HG03039 (cell line): ENCODE results near the gene CASP10.
A peak's percentile ranks its signal among the peaks of the same experiment; 100 is the strongest.
"Not testable (repeated sequence)": the region's sequence is repeated elsewhere in the genome, so short reads cannot be mapped to it uniquely, and the experiment has no call there.

Source experiments
- ATAC-seq: cut with Tn5 transposase; IDR thresholded peaks from one replicate; pipeline ENCODE4 v1.9.1; 2021; ENCODE audit warnings: mild to moderate bottlenecking, moderate library complexity; ENCODE audit not compliant: unreplicated experiment

CASP10 gene

DNA sequence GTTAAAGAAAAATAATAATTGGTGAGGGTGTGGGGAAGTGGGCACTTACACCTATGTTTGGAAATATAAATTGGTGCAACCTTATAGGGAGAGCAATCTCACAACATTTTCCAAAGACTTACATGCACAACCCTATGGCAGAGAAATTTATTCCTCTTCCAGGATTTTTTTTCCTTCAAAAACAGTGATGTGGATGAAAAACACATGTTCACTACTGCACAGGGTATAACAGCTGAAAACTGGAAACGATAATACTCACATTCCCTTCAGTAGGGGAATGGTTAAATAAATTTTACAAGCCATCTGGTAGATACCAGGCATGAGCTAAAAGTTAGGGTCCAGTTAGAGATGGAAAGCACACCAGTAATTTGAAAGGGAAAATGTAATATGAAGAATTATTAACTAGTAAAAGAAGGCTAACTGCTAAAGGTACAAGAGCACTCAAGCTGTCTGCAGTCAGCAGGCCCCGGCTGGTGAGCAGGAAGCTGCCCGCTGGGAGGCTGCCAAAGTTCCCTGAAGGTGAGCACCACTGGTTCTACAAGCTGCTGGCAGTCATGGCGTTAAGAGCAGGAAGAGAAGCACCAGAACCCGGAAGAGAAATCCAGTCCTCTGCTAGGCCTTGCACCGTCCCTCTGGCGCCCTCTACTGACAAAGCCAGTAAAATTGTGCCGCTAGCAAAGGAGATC lies 49.0 kb downstream of the CASP10 start:
- peak; percentile 41 for ATAC-seq

DNA sequence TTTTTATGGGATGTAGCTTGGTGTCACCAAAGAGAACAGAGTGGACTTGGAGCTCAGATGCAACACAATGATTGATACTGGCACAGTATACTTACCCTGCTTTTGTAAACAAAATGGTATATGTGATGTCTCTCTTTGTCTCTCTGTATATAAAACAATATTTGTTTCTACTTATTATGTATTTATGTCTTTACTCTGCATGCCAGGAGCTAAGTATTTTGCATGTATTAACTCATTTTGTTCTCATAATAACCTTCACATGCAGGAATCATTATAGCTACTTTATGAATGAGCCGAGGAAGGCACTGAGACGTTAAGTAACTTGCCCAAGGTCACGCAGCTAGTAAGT lies 49.5 kb downstream of the CASP10 start:
- ATAC-seq: no peak

DNA sequence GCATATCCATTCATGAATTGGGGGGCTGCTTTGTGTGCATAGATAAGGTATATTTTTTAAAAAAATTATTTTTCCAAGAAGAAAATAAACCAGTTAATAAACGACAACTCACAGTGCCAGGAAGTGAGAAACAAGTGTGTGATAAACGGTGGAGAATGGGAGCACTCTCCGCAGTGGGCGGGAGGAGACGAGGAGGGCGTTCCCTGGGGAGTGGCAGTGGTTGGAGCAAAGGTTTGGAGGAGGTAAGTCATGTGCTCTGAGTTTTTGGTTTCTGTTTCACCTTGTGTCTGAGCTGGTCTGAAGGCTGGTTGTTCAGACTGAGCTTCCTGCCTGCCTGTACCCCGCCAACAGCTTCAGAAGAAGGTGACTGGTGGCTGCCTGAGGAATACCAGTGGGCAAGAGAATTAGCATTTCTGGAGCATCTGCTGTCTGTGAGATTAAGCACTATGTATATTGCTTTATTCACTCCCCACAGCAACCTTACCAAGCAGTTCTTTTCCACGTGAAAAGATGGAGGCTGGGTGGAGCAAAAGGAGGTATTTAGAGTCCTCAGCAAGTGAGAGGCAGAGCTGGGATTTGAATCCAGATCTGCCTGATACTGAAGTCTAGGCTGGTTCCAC lies 50.4 kb downstream of the CASP10 start:
- peak; percentile 90 for ATAC-seq

DNA sequence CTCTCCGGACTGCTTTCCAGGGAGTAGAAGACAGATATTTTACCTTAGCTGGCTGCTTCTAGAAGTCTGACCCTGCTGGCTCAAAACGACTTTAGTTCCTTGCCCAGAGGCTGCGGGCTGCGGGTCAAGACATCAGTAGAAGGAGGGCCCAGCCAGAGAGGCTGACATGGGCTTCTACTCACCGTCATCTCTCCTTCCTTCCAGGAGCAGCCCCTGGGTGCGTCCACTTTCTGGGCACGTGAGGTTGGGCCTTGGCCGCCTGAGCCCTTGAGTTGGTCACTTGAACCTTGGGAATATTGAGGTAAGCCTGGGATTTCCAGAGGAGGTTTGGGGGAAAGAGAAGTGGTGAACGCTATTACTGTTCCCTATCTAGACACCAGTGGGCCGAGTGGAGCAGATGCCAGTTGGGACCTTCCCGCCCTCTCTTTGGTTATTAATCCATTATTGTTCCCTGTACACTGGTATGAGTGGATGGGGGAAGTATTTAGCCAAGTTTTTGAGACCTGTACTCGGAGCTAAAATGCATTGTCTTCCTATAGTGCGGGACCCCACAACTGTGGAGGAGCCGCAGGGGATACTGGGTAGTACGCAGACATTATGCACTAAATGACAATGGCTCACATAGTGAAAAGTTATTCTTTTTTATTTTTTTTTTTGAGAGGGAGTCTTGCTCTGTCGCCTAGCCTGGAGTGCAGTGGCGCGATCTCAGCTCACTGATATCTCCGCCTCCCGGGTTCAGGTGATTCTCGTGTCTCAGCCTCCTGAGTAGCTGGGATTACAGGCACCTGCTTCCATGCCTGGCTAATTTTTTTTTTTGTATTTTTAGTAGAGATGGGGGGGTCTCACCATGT lies 51.1 kb downstream of the CASP10 start:
- peak; percentile 18 for ATAC-seq

DNA sequence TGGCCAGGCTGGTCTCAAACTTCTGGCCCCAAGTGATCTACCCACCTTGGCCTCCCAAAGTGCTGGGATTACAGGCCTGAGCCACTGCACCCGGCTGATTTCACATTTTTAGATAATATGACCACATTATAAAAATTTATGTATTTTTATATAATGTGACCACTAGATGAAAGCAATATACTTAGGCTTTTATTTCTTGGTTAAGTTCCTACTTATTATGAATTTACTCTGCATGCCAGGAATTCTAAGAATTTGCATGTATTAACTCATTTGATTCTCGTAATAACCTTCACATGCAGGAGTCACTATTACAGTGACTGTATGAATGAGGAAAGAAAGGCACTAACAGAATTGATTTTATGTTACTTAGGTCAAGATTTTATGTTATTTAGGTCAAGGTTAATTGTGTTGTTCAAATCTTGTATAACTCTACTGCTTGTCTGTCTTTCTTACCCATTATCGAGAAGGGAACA lies 51.8 kb downstream of the CASP10 start:
- ATAC-seq: no peak

DNA sequence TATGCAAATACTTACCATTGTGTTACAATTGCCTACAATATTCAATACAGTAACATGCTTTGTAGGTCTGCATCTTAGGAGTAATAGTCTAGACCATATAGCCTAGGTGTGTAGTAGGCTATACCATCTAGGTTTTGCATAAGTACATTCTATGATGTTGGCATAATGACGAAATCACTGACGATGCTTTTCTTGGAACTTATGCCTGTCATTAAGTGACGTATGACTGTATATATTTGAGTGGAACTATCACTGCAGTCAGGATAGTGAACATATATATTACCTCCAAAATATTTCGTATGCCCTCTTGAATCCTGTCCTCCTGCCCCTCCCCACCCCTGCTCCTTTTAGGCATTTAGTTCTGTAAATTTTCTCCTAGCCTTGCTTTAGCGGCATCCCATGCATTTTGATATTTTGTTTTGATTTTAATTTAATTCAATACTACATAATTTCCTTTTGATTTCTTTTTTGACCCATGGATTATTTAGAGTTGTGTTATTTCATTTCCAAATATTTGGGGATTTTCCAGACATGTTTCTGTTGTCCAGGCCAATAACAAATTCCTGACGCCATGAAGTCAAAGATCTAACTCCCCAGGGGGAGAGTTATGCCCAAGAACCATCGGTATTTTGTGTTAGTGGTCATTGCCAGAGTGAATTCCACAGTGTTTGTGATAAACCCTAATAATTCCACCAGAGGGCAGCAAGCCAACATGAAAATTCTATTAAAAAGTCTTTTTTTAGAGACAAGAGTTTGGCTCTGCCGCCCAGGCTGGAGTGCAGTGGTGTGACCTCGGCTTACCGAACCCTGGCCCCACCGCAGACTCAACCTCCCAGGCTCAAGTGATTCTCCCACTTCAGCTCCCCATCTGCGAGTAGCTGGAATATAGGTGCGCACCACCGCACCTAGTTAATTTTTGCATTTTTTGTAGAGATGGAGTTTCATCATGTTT lies 53.2 kb downstream of the CASP10 start:
- ATAC-seq: no peak

DNA sequence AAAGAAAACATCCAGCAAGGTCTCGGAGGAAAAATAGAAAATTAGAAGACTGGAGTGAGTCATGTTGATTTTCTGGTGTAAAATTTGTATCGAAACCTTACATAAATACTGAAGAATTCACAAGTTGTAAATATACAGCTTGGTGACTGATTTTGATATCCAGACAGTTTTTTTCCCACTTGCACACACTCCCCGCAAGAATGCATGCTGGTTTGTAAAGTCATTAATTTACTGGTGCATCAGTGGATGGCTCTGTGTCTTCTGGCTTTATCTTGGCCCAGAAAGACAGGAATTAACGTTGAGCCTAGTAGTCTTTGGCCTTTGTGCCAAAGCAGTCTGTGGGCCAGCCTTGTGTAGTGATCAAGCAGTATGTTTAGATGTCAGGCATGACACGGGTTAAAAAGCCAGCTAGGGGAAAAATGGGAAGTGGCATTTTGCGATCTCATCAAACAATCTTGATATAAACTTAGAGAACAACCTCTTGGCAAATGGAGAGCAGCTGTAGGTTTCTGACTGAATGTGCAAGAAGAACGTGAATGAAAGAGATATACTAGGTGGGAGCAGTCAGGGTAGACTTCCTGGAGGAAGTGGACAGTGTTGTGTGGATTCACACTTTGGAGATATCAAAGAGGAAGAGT lies 54.7 kb downstream of the CASP10 start:
- no peak for ATAC-seq

DNA sequence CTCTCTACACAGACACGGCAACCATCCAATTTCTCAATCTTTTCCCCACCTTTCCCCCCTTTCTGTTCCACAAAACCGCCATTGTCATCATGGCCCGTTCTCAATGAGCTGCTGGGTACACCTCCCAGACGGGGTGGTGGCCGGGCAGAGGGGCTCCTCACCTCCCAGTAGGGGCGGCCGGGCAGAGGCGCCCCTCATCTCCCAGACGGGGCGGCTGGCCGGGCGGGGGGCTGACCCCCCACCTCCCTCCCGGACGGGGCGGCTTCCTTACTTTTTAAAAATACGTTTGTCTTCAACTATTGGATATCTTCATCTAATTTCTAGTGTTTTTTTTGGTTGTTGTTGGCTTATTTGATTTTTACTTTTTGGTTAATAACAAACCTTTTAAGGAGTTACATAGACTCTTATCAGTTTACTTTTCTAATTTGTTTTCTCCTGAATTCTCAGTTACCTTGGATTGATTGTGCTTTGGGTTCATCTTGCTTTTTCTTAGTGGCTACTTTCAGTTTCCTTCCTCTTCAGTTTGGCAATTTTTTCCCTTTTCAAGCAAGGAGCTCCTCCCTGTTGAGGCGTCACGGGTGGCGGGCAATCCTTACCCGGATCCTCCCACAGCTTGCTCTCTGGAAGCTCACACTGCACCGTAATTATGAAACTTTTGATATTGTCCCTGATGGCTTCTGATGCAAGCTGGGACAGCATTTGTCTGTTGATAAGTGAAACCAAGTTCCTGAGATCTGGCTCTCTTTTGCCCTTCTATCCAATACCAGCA lies 56.4 kb downstream of the CASP10 start:
- not testable (repeated sequence) for ATAC-seq

DNA sequence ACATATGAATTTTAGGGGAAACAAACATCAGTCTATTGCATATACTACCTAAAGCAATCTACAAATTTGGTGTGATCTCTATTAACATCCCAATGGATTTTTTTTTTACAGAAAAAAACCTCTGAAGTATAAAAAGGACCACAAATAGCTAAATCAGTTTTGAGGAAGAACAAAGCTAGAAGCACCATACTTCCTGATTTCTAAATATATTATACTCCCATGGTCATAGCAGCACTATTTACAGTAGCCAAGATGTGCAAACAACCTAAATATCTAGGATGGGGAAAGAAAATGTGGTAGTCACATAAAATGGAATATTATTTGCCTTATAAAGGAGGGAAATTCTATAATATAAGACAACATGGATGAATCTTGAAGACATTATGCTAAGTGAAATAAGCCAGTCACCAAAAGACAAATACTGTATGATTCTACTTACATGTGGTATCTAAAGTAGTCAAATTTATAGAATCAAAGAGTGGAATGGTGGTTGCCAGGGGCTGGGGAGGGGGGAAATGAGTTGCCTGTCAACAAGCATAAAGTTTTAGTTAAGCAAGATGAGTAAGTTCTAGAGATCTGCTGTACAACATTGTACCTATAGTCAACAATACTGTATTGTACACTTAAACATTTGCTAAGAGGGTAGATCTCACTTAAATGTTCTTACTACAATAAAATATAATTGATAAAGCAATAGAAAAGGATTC lies 59.8 kb downstream of the CASP10 start:
- no peak for ATAC-seq

DNA sequence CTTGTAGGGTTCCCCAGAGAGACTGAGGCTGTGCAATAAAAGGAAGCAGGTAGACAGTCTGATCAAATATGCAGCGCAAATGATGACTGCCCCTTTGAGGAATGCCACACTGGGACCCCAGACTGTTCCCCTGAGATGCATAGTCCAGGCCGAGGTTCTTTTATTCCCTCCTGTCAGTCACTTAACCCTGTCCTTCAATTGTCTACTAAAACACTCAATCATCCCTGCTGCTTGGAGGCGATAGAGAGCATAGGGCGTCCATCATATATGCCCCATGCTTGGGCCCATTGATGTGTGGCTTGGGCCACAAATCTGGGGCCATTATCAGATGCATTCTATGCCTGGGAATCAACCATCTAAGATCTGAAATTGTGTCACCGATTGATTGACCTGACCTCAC lies 61.9 kb downstream of the CASP10 start:
- no peak for ATAC-seq

DNA sequence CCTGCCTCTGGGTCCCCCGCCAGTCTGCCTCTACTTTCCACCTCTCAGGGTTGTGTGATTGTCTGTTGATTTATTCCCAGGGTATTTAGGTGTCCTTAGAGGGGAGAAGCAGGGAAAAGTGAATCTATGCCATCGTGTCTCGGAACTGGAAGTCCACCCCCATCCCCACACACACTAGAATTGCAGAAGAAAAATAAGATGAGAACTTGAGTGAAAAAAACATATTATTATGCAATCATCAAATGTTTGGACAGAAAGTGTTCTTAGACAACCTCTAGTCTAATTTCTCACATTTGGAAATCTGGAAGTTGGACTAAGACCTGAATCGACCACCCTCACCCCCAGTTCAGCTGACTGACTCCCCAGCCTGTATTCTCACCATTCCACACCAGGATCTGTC lies 63.3 kb downstream of the CASP10 start:
- ATAC-seq: no peak

DNA sequence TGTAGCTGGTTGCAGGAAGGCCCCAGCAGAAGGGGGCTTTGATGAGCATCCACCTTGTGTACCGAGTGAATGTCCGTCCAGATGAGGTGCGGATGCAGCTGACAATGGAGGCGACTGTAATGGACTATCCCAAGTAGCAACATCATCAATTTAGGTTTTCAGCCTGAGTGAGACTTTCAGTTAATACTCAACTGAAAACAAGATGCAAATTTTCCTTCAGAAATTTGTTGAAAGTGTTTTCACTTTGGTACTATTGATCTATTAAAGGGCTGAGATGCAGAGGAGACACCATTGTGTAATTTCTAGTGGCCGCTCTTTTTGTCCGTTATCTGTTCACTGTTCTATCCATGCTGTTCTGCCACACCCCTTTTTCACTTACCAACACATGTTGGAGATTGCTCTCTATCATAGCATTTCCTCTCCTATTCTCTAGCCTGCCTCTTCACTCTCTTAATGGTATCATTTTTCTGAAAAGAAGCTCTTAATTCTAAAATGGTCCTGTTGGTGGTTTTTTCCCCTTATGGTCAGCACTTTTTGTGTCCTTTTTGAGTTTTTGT lies 65.4 kb downstream of the CASP10 start:
- ATAC-seq: no peak

DNA sequence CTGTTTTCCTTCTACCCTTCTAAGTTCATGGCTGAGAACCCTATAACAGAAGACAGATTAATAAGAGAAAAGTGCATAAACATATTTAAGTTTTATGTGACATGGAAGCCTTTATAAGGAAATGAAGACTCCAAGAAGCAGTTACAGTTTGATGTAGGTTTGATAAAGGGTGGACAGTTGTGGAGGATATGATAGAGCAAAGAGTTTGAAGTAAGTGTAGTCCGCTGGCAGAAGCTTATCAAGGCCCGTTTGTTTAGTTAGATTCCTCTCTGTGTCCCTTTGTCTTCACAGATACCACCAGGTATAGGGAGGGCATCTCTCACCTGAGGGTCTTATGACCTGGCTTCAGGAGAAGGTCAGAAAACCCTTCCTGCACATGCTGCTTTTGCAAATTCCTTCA lies 66.9 kb downstream of the CASP10 start:
- ATAC-seq: no peak

DNA sequence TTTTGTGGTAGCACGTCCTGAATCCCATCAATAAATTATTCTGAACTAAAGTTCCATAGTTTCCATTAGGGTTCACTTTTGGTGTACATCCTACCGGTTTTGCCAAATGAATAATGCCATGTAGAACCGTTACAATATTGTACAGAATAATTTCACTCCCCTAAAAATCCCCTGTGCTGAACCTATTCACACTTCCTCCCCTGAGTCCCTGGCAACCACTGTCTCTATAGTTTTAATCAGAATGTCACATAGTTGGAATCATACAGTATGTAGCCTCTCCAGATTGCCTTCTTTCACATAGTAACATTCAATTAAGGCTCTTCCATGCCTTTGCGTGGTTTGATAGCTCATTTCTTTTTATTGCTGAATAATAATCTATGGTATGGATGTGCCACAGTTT lies 67.8 kb downstream of the CASP10 start:
- no peak for ATAC-seq

DNA sequence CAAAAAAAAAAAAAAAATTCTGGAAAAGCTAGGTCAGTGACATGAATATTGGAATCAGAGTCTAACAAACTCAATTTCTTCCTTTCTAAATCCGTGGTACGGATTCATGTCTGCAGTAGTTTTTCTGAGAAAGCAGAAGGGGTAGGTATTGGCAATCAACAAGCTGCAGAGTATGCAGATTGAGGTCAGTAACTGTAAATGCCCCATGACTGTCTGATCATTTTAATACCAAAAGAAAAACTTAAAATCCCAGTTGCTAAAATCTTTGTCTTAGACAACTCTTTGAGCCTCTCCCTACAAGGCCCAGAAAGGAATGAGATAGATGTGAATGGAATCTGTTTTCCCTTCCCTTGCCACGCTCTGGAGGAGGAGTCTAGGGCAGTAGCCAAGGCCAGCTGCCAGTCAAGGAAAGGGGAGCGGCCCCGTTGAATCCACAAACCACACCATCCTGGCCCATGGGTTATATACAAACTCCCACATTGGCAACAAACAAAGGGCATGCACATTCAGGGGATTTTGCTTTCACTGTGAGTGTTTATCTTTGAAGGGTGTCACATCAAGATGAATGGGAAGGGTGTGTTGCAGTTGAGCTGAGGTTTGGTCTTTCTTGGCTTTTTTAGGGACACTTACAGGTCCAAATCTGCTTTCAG lies 71.3 kb downstream of the CASP10 start:
- no peak for ATAC-seq

DNA sequence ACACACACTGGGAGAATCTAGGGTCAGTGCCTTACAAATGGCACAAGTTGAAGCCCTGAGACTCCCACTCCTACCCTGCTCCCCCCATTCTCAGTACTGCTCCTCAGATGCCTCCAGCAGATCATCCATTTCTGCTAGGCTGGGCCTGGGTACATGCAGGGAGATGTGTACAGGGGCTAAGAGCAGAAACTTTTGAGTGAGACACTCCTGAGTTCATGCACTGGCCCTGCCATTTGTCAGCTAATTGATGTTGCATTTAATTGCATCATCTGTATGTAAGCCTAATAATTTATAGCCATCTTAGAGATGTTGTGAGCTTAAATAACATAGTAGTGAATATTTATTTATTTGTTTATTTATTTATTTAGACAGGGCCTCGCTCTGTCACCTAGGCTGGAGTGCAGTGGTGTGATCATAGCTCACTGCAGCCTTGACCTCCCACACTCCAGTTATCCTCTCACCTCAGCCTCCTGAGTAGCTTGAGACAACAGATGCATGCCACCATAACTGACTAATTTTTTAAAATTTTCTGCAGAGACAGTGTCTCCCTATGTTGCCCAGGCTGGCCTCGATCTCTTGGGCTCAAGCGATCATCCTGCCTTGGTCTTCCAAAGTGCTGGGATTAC lies 72.6 kb downstream of the CASP10 start:
- no peak for ATAC-seq

DNA sequence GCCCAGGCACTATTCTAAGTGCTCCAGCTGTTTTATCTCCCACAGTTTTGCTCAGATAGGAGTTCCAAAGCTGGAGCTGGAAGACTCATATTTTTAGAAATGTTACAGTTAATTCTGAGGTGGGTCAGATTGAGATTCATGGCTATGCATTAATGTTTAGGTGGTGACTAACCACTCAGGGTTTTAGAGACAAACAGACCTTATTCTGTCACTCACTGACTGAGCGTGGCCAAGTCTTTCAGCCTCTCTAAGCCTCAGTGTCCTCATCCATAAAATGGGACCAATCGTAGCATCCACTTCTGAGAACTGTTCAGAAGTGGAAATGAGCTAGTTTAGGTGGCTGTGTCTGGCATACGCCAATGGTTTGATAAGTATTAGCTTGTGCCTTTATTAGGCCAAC lies 73.1 kb downstream of the CASP10 start:
- ATAC-seq: no peak
